K562 (cell line): ENCODE measurements around the gene VANGL1. TPM values are rescaled to one million over a fixed set of nuclear protein-coding genes. Genes with fewer than 3 reads are reported as not detected.
A peak's percentile ranks its signal among the peaks of the same experiment; 100 is the strongest.

Experiments used
- ARID4B ChIP-seq: sonication (generic); formaldehyde crosslinking; IDR thresholded peaks from 2 replicates; pipeline ENCODE4 v1.8.0; 2022; ENCODE audit warnings: mild to moderate bottlenecking, missing genetic modification reagents
- CTCF ChIP-seq, 3 experiments: IDR thresholded peaks in 2 of 3; conservative IDR thresholded peaks in 1 of 3; 2 replicates each; pipeline ENCODE4 v1.5.1; 2011 to 2012; ENCODE audit warnings: low read length in 3 of 3, mild to moderate bottlenecking in 3 of 3, control low read depth in 2 of 3, improper control_type of control experiment in 1 of 3, inconsistent platforms in 1 of 3, low read depth in 1 of 3, mixed read lengths in 1 of 3, moderate library complexity in 1 of 3; ENCODE audit not compliant: insufficient read depth in 2 of 3
- MED1 ChIP-seq: sonication (generic); formaldehyde crosslinking; IDR thresholded peaks from 2 replicates; pipeline ENCODE4 v1.8.1; 2023; ENCODE audit warnings: missing genetic modification reagents, borderline replicate concordance
- STAT6 ChIP-seq: sonication (generic); formaldehyde crosslinking; IDR thresholded peaks from 2 replicates; pipeline ENCODE4 v1.8.1; 2023; ENCODE audit warnings: mild to moderate bottlenecking, missing genetic modification reagents
- polyA plus RNA-seq, 8 experiments: library from polyadenylated mRNA; depleted of rRNA in 4 of 8; stranded (reverse) in 5 of 8; unstranded in 3 of 8; fragments of >200 nt; fragmentation: Nextera tagmentation in 2 of 8; fragmentation: Illumina TruSeq in 1 of 8; extraction: Ambion mirVana in 2 of 8; extraction: Trizol in 1 of 8; gene quantifications; 2 replicates each; pipeline versions ENCODE4 v1.2.1 to v1.2.3, GENCODE V29; 2011 to 2014; ENCODE audit warnings: inconsistent platforms in 1 of 8, missing spikeins in 1 of 8
- total RNA-seq, 7 experiments: library from RNA; depleted of rRNA in 6 of 7; stranded (reverse); fragments of >200 nt in 6 of 7; fragmentation: Illumina TruSeq in 2 of 7; extraction: Trizol in 2 of 7; gene quantifications; 2 replicates each; pipeline versions ENCODE4 v1.2.1 to v1.2.3, GENCODE V29; 2011 to 2021; ENCODE audit warnings: low replicate concordance in 1 of 7

Gene VANGL1
- total and polyA plus RNA-seq, 9 of the 15 experiments (the other 6 are each of a cell fraction or from before 2014, with no cell fraction given): 0.90 to 12.8 (median 9.6) TPM

- no peak for TF ChIP-seq ARID4B
- no peak for TF ChIP-seq STAT6
- peak in 2 of 3 experiments; percentile 18 to 31; a peak in 3 of 6 replicates for TF ChIP-seq CTCF (IDR thresholded peaks at IDR 0.05 in 2 of 3, conservative IDR thresholded peaks at IDR 0.05 in 1 of 3; ENCODE audit: insufficient read depth in 2 of 3, low read depth in 1 of 3, low read length in 3 of 3)
- no peak for TF ChIP-seq MED1 (CRISPR knock-in tag)
Observed at GRCh38 chr1:115705085-115705951, 63.5 kb downstream of the VANGL1 start (continued).
